Activated CD4-positive, alpha-beta T cell treated with anti-CD3 and anti-CD28 coated beads for 24 hours (primary cell): Measurements from ENCODE around the gene PHYKPL.
"Not testable (repeated sequence)": the region's sequence is repeated elsewhere in the genome, so short reads cannot be mapped to it uniquely, and the experiment has no call there.

Source experiments
- DNase-seq, 2 donors: peaks; one replicate each; pipeline ENCODE4 v3.0.0-alpha.2; 2020; ENCODE audit warnings: low read depth in 2 of 2

Gene PHYKPL

GRCh38 chr5:178207183-178207916, 25.3 kb downstream of the PHYKPL start:
- DNase-seq = no peak

GRCh38 chr5:178206166-178207101, 26.2 kb downstream of the PHYKPL start:
- DNase-seq = no peak

DNA sequence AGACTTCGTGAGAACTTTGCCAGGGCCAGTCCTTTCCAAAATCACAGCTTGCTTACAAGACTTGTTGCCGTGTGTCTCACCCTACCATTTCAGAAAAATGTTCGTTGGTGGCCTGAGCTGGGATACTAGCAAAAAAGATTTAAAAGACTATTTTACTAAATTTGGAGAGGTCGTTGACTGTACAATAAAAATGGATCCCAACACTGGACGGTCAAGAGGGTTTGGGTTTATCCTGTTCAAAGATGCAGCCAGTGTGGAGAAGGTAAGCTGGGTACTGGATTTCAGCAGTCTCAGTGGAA, 26.9 kb downstream of the PHYKPL start:
- no peak for DNase-seq

DNA sequence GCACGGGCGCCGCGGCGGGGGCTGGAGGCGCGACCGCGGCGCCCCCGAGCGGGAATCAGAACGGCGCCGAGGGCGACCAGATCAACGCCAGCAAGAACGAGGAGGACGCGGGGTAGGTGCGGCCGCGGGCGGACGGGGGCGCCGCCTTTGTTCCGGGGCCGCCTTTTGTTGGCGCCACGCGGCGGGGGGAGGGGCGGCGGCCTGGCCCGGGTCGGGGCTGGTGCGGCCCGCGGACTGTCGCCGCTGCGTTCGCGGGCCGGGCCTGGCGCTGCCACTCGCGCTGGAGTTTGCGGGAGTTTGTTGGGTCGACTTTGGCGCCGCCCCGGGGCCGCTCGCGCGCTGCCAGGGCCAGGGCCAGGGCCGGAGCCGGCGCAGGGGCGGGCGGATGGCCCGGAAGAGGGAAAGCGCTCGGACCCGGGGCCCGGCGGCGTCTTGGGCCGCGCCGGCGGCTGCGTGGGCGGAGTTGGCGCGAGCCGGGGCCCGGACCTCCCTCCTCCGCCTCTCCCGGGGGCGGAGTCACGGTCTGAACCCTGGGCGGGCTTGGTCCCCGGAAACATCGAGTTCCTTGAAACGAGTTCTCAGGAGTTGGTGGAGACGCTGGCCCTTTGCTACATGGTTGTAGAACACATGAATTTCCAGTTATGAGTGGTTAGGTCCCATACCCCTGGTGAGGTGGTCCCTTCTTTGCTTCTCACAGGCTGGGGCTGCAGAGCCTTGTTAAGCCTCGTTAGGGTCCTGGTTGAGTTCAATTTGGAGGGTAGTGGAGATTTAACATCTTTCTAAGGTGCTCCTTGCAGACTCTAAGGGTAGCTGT, 27.5 kb downstream of the PHYKPL start:
- peak; percentile 52 to 71 for DNase-seq

GRCh38 chr5:178204182-178204934, 28.2 kb downstream of the PHYKPL start, which contains the start of gene HNRNPAB:
TSS of gene HNRNPAB (plus strand) at chr5:178204533. CDS start at chr5:178204838, 305 bp downstream.
- DNase-seq = peak; percentile 93 to 94

GRCh38 chr5:178203670-178204181, 28.9 kb downstream of the PHYKPL start:
- no peak for DNase-seq

DNA sequence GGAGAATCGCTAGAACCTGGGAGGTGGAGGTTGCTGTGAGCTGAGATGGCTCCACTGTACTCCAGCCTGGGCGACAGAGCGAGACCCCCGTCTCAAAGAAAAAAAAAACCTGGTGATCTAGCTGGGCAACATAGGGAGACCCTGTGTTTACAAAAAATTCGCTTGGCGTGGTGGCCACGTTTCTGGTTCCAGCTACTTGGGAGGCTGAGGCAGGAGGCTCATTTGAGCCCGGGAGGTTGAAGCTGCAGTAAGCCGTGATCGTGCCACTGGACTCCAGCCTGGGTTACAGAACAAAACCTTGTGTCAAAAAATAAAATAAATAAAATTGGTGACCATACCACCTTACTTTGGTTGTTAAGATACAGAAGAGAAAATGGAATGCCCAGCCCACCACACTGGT, 30.1 kb downstream of the PHYKPL start:
- no peak for DNase-seq

DNA sequence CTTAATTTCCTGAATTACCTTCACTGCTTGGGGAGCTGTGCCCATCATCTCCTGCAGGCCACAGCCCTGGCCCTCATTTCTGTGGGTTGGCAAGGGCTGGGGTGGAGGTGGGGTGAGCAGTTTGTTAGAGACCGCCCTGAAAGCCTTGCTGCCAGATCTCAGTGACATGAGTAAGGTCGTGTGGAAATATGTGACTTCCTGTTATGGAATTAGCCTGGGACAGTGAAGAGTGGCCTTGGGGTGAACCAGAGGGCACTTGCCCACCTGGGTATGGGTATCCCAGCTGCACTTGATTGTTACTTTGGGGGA, 30.7 kb downstream of the PHYKPL start:
- DNase-seq = no peak

DNA sequence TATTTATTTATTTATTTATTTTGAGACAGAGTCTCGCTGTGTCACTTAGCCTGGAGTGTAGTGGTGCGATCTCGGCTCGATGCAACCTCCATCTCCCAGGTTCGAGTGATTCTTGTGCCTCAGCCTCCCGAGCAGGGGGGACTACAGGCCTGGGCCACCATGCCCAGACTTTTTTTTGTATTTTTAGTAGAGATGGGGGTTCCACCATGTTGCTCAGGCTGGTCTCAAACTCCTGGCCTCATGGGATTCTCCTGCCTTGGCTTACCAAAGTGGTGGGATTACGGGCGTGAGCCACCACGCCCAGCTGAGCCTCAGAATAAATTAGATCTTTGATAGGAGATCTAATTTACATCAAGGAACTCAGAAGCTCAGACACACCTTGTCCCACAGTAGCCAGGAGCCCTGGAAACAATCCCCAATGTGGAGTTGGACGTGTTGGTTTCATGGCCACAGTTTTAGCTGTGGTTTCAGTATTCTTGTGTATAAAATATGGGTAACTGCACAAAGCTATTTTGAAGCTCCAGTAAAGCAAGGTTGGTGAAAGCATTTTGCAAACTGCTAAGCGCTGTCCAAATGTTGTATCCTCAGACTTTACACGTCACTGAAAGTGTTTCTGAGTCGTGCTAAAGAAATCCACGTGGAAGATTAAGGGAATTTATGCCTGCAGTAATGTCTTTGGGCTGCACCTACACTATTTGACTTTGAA, 31.2 kb downstream of the PHYKPL start:
- DNase-seq = no peak

DNA sequence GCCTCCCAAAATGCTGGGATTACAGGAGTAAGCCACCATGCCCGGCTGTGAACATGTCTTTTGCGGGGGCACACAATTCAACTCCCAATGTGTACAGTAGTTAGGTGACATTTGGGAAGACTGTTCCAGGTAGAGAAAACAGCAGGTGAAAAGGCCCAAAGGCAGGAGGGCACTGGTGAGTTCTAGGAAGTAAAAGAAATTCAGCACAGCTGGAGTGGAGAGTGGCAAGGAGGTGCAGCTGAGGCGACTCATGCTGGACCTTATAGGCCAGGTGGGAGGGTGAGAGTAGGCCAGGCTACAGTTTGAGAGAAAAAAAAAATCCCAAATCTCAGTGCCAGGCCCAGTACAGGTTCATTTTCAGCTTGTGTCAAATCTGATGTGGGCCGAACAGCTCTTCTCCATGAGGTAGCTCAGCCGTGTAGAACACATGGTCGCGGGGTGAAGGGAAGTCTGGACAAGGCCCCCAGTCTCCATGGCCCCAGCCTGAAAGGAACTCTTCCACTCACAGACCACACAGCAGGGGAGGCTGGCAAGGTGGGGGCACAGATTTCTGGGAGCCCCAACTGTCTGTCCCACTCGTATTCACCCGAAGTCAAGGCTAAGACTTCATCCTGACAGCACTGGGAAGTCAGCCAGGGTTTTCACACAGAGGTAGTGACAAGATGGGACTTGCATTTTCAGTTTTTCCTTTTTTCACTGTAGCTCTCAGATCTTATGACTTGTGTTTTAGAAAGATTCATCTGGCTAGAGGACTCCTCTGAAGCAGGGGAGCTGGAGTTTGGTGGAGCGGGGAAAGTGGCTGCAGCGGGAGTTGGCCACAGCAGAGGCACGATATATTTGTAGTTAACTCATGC, 32.8 kb downstream of the PHYKPL start:
- DNase-seq = no peak

- no peak for DNase-seq
Observed at GRCh38 chr5:178198706-178199105, 33.9 kb downstream of the PHYKPL start.

DNA sequence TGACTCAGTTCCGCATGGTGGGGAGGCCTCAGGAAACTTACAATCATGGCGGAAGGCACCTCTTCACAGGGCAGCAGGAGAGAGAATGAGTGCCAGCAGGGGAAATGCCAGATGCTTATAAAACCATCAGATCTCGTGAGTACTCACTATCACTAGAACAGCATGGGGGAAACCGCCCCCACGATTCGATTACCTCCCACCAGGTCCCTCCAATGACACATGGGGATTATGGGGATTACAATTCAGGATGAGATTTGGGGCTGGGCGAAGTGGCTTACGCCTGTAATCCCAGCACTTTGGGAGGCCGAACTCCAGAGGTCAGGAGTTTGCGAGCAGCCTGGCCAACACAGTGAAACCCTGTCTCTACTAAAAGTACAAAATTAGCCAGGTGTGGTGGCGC, 34.5 kb downstream of the PHYKPL start:
- not testable (repeated sequence) for DNase-seq

DNA sequence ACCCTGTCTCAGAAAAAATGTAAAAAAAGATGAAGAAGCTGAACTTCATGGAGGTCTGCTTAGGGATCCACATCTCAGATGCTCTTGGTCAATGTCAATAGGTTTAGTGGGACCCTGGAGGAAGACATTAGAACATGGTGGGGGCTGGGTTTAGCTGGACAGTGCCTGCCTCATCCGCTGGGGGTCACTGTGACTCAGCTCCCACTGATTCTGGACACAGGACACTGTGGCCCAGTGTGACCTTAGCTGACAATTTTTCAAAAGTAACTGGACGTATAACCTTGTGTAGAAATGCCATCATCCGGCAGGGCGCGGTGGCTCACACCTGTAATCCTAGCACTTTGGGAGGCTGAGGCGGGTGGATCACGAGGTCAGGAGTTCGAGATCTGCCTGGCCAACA, 35.6 kb downstream of the PHYKPL start:
- DNase-seq = no peak

- DNase-seq = no peak
Observed at GRCh38 chr5:178196281-178196812, 36.3 kb downstream of the PHYKPL start.

DNA sequence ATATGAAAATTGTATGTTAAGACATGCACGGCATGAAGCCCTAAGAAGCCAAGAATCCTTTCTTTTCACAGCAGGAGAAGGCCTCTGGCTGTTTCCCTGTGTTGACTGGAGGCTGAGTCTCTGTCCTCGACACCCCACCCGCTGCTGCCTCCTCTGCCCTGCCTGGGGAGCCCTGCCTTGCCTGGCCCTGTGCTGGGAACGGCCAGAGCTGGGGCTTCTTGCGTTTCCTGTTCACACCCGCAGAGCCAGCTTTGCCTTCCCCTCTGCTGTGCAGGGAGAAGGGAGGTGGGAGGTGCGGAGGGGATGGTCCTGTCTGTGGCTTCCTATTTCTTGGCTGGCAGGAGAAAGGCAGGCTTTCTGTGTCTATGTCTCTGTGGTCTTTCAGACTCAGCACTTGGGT, 38.6 kb downstream of the PHYKPL start:
- no peak for DNase-seq

- DNase-seq = no peak
Observed at GRCh38 chr5:178193251-178193809, 39.3 kb downstream of the PHYKPL start.

GRCh38 chr5:178192787-178193186, 39.8 kb downstream of the PHYKPL start:
- DNase-seq = no peak

DNA sequence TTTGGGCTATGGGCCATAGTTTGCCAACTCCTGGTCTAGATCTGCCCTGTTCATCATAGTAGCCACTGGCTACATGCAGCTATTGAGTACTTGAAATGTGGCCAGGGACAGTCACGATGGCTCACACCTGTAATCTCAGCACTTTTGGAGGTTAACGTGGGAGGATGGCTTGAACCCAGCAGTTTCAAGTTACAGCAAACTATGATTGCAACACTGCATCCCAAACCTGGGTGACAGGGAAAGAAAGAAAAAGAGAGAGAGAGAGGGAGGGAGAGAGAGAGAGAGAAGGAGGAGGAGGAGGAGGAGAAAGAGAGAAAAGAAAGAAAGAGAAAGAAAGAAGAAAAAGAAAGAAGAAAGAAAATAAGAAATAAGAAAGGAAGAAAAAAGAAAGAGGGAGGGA, 40.4 kb downstream of the PHYKPL start:
- DNase-seq = no peak

DNA sequence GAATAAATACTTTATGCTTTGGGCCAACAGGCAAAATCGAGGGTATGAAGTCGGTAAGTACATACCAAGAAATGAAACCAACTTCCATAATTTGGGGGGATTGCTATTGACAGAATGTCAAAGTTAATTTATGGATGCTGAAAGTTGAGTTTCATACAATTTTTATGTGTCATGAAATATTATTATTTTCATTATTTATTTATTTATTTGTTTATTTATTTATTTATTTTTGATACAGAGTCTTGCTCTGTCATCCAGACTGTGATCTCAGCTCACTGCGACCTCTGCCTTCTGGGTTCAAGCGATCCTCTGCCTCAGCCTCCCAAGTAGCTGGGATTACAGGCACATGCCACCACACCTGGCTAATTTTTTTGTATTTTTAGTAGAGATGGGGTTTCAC, 40.9 kb downstream of the PHYKPL start:
- no peak for DNase-seq
